Measurements from ENCODE around the gene NTHL1.

- TF ChIP-seq, protein P1, sequence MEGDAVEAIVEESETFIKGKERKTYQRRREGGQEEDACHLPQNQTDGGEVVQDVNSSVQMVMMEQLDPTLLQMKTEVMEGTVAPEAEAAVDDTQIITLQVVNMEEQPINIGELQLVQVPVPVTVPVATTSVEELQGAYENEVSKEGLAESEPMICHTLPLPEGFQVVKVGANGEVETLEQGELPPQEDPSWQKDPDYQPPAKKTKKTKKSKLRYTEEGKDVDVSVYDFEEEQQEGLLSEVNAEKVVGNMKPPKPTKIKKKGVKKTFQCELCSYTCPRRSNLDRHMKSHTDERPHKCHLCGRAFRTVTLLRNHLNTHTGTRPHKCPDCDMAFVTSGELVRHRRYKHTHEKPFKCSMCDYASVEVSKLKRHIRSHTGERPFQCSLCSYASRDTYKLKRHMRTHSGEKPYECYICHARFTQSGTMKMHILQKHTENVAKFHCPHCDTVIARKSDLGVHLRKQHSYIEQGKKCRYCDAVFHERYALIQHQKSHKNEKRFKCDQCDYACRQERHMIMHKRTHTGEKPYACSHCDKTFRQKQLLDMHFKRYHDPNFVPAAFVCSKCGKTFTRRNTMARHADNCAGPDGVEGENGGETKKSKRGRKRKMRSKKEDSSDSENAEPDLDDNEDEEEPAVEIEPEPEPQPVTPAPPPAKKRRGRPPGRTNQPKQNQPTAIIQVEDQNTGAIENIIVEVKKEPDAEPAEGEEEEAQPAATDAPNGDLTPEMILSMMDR (IDR thresholded peaks at IDR 0.05) = no peak
- TF ChIP-seq POLR2A (IDR thresholded peaks at IDR 0.05) = no peak
- no peak for TF ChIP-seq POLR2AphosphoS5 (IDR thresholded peaks at IDR 0.05; ENCODE audit: insufficient read depth in 1 of 2, low read depth in 1 of 2)
These were observed 7.1 kb upstream of the NTHL1 start for GRCh38 chr16:2054543-2055245.

Measured in vagina (tissue), 2 donors.